IPS-15b (cell line): ENCODE measurements around the gene CLEC16A.

ENCODE experiments used
- H3K27me3 ChIP-seq: one replicate; pipeline ENCODE4 v1.6.1; 2013; ENCODE audit warnings: low read length; ENCODE audit not compliant: control insufficient read depth, insufficient read depth
- H3K36me3 ChIP-seq: one replicate; pipeline ENCODE4 v1.6.1; 2013; ENCODE audit warnings: low read length; ENCODE audit not compliant: control insufficient read depth, insufficient read depth
- H3K4me1 ChIP-seq: one replicate; pipeline ENCODE4 v1.6.1; 2013; ENCODE audit warnings: mild to moderate bottlenecking, low read length; ENCODE audit not compliant: control insufficient read depth, insufficient read depth
- H3K4me3 ChIP-seq: one replicate; pipeline ENCODE4 v1.5.1; 2013; ENCODE audit warnings: low read depth, low read length
- H3K9ac ChIP-seq: one replicate; pipeline ENCODE4 v1.6.1; 2013; ENCODE audit warnings: low read depth, mild to moderate bottlenecking, low read length
- H3K9me3 ChIP-seq: one replicate; pipeline ENCODE4 v1.6.1; 2013; ENCODE audit warnings: mild to moderate bottlenecking, low read length; ENCODE audit not compliant: control insufficient read depth, insufficient read depth

Gene CLEC16A

GRCh38 chr16:11175787-11176341 lies 231.5 kb downstream of the CLEC16A start:
- Histone ChIP-seq H3K4me3 (no peak overlapping the region), H3K9me3 (no peaks in the 10 kb centered on the region), H3K27me3 (no peaks in the 10 kb centered on the region), H3K4me1 (no peaks in the 10 kb centered on the region), H3K9ac (no peak overlapping the region), H3K36me3 (peaks cover 8% of the 10 kb centered on the region)

GRCh38 chr16:11177578-11178160 lies 233.3 kb downstream of the CLEC16A start:
- Histone ChIP-seq H3K36me3 (peaks cover 8% of the 10 kb centered on the region), H3K9me3 (no peaks in the 10 kb centered on the region), H3K9ac (no peak overlapping the region), H3K27me3 (no peaks in the 10 kb centered on the region), H3K4me1 (peaks cover 8% of the 10 kb centered on the region), H3K4me3 (no peak overlapping the region)

- Histone ChIP-seq H3K4me1 (peaks cover 8% of the 10 kb centered on the region), H3K27me3 (no peaks in the 10 kb centered on the region), H3K9ac (no peak overlapping the region), H3K9me3 (no peaks in the 10 kb centered on the region), H3K4me3 (no peak overlapping the region), H3K36me3 (peaks cover 8% of the 10 kb centered on the region)
Observed at GRCh38 chr16:11178424-11178823, 234.1 kb downstream of the CLEC16A start.

- no peak overlapping the region for H3K4me3 ChIP-seq
- H3K9ac ChIP-seq: no peak overlapping the region
- H3K9me3 ChIP-seq: no peaks in the 10 kb centered on the region
- H3K36me3 ChIP-seq: peaks cover 6% of the 10 kb centered on the region
- no peaks in the 10 kb centered on the region for H3K27me3 ChIP-seq
- peaks cover 8% of the 10 kb centered on the region for H3K4me1 ChIP-seq
Observed at GRCh38 chr16:11179574-11179973, 235.2 kb downstream of the CLEC16A start.

GRCh38 chr16:11180489-11180888 lies 236.1 kb downstream of the CLEC16A start:
- Histone ChIP-seq H3K27me3 (no peaks in the 10 kb centered on the region), H3K36me3 (peaks cover 6% of the 10 kb centered on the region)

GRCh38 chr16:11181242-11181898 lies 237.0 kb downstream of the CLEC16A start:
- Histone ChIP-seq H3K9me3 (no peaks in the 10 kb centered on the region), H3K4me1 (peaks cover 8% of the 10 kb centered on the region), H3K36me3 (peaks cover 6% of the 10 kb centered on the region), H3K4me3 (no peak overlapping the region), H3K27me3 (no peaks in the 10 kb centered on the region), H3K9ac (no peak overlapping the region)

More at GRCh38 chr16:11180489-11180888, 236.1 kb downstream of the CLEC16A start:
- H3K9me3 ChIP-seq: no peaks in the 10 kb centered on the region
- no peak overlapping the region for H3K4me3 ChIP-seq
- no peak overlapping the region for H3K9ac ChIP-seq
- peaks cover 8% of the 10 kb centered on the region for H3K4me1 ChIP-seq

- H3K4me3 ChIP-seq: no peak overlapping the region
- H3K4me1 ChIP-seq: peaks cover 8% of the 10 kb centered on the region
- H3K9ac ChIP-seq: no peak overlapping the region
Observed at GRCh38 chr16:11181899-11182279, 237.5 kb downstream of the CLEC16A start.

GRCh38 chr16:11182411-11182810 lies 238.0 kb downstream of the CLEC16A start:
- no peak overlapping the region for H3K9ac ChIP-seq
- peaks cover 8% of the 10 kb centered on the region for H3K4me1 ChIP-seq
- H3K4me3 ChIP-seq: no peak overlapping the region
- H3K9me3 ChIP-seq: no peaks in the 10 kb centered on the region
- H3K27me3 ChIP-seq: no peaks in the 10 kb centered on the region
- peaks cover 6% of the 10 kb centered on the region for H3K36me3 ChIP-seq

More at GRCh38 chr16:11181899-11182279, 237.5 kb downstream of the CLEC16A start:
- Histone ChIP-seq H3K27me3 (no peaks in the 10 kb centered on the region), H3K36me3 (peaks cover 6% of the 10 kb centered on the region), H3K9me3 (no peaks in the 10 kb centered on the region)

GRCh38 chr16:11183035-11183812 lies 238.9 kb downstream of the CLEC16A start:
- Histone ChIP-seq H3K36me3 (peaks cover 6% of the 10 kb centered on the region), H3K9me3 (no peaks in the 10 kb centered on the region), H3K4me3 (no peak overlapping the region), H3K27me3 (no peaks in the 10 kb centered on the region), H3K4me1 (peaks cover 8% of the 10 kb centered on the region), H3K9ac (no peak overlapping the region)

- no peaks in the 10 kb centered on the region for H3K27me3 ChIP-seq
- peaks cover 6% of the 10 kb centered on the region for H3K36me3 ChIP-seq
- H3K9me3 ChIP-seq: no peaks in the 10 kb centered on the region
- no peak overlapping the region for H3K4me3 ChIP-seq
- no peak overlapping the region for H3K9ac ChIP-seq
- H3K4me1 ChIP-seq: peaks cover 8% of the 10 kb centered on the region
Observed at GRCh38 chr16:11183951-11184350, 239.6 kb downstream of the CLEC16A start.

- Histone ChIP-seq H3K27me3 (no peaks in the 10 kb centered on the region), H3K36me3 (no peaks in the 10 kb centered on the region), H3K9ac (no peak overlapping the region), H3K4me3 (no peak overlapping the region), H3K9me3 (no peaks in the 10 kb centered on the region), H3K4me1 (peaks cover 1% of the 10 kb centered on the region)
Observed at GRCh38 chr16:11187522-11188023, 243.2 kb downstream of the CLEC16A start.
